ENCODE data around the gene HS3ST3A1.

- TF ChIP-seq, protein P1, sequence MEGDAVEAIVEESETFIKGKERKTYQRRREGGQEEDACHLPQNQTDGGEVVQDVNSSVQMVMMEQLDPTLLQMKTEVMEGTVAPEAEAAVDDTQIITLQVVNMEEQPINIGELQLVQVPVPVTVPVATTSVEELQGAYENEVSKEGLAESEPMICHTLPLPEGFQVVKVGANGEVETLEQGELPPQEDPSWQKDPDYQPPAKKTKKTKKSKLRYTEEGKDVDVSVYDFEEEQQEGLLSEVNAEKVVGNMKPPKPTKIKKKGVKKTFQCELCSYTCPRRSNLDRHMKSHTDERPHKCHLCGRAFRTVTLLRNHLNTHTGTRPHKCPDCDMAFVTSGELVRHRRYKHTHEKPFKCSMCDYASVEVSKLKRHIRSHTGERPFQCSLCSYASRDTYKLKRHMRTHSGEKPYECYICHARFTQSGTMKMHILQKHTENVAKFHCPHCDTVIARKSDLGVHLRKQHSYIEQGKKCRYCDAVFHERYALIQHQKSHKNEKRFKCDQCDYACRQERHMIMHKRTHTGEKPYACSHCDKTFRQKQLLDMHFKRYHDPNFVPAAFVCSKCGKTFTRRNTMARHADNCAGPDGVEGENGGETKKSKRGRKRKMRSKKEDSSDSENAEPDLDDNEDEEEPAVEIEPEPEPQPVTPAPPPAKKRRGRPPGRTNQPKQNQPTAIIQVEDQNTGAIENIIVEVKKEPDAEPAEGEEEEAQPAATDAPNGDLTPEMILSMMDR (IDR thresholded peaks at IDR 0.05): no peak
- no peak for TF ChIP-seq POLR2A (IDR thresholded peaks at IDR 0.05)
Measured at GRCh38 chr17:13583996-13584700, 17.6 kb downstream of the HS3ST3A1 start.
